ENCODE results near the gene UBE2G1.

DNA sequence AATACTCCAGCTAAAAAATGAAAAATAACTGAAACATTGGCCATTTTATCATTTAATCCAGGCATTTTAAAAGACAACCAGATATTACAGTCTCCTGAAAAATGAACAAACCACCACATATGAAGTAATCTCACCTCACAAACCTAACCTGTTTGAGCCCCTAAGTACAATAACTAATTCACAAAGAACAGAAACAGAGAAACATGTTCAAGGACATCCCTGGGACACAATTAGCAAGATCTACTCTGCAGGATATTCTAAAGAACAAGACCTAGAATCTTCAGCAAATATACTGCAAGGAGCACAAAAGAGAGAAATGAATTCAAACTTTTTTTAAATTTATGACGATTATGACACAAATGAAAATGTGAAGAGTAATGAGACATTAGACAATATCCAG lies 51.9 kb downstream of the UBE2G1 start:
- TF ChIP-seq, protein P1, sequence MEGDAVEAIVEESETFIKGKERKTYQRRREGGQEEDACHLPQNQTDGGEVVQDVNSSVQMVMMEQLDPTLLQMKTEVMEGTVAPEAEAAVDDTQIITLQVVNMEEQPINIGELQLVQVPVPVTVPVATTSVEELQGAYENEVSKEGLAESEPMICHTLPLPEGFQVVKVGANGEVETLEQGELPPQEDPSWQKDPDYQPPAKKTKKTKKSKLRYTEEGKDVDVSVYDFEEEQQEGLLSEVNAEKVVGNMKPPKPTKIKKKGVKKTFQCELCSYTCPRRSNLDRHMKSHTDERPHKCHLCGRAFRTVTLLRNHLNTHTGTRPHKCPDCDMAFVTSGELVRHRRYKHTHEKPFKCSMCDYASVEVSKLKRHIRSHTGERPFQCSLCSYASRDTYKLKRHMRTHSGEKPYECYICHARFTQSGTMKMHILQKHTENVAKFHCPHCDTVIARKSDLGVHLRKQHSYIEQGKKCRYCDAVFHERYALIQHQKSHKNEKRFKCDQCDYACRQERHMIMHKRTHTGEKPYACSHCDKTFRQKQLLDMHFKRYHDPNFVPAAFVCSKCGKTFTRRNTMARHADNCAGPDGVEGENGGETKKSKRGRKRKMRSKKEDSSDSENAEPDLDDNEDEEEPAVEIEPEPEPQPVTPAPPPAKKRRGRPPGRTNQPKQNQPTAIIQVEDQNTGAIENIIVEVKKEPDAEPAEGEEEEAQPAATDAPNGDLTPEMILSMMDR (IDR thresholded peaks at IDR 0.05 in 2 of 3, conservative IDR thresholded peaks at IDR 0.05 in 1 of 3; ENCODE audit: borderline replicate concordance in 1 of 3, insufficient read depth in 1 of 3, low read depth in 2 of 3, low read length in 2 of 3) = no peak
- TF ChIP-seq, protein P2, sequence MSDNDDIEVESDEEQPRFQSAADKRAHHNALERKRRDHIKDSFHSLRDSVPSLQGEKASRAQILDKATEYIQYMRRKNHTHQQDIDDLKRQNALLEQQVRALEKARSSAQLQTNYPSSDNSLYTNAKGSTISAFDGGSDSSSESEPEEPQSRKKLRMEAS (IDR thresholded peaks at IDR 0.05) = no peak
- no peak for TF ChIP-seq SP1 (IDR thresholded peaks at IDR 0.05; ENCODE audit: low read depth)
- TF ChIP-seq EZH2 (IDR thresholded peaks at IDR 0.05) = no peak
- no peak for TF ChIP-seq YY1 (IDR thresholded peaks at IDR 0.05; ENCODE audit: extremely low read depth, insufficient replicate concordance, low read depth, low read length)
- TF ChIP-seq ZFX (IDR thresholded peaks at IDR 0.05) = no peak
- no peak for TF ChIP-seq POLR2AphosphoS5 (IDR thresholded peaks at IDR 0.05; ENCODE audit: low read depth, low read length)
- TF ChIP-seq JUND (IDR thresholded peaks at IDR 0.05) = no peak
- TF ChIP-seq RAD21 (IDR thresholded peaks at IDR 0.05; ENCODE audit: low read depth) = no peak
- TF ChIP-seq TCF7L2 (IDR thresholded peaks at IDR 0.05; ENCODE audit: borderline replicate concordance, extremely low read depth, insufficient read depth, insufficient read length) = no peak
- TF ChIP-seq POLR2A (IDR thresholded peaks at IDR 0.05; ENCODE audit: borderline replicate concordance, extremely low read depth, insufficient read depth, insufficient read length) = no peak
- TF ChIP-seq, protein P3, sequence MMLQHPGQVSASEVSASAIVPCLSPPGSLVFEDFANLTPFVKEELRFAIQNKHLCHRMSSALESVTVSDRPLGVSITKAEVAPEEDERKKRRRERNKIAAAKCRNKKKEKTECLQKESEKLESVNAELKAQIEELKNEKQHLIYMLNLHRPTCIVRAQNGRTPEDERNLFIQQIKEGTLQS (IDR thresholded peaks at IDR 0.05) = no peak
- no peak for TF ChIP-seq SRF (IDR thresholded peaks at IDR 0.05; ENCODE audit: low read depth)

Measured in HCT116 (cell line).